Measurements from ENCODE around the gene FIS1.
"Not testable (repeated sequence)": the region's sequence is repeated elsewhere in the genome, so short reads cannot be mapped to it uniquely, and the experiment has no call there.

Gene FIS1

DNA sequence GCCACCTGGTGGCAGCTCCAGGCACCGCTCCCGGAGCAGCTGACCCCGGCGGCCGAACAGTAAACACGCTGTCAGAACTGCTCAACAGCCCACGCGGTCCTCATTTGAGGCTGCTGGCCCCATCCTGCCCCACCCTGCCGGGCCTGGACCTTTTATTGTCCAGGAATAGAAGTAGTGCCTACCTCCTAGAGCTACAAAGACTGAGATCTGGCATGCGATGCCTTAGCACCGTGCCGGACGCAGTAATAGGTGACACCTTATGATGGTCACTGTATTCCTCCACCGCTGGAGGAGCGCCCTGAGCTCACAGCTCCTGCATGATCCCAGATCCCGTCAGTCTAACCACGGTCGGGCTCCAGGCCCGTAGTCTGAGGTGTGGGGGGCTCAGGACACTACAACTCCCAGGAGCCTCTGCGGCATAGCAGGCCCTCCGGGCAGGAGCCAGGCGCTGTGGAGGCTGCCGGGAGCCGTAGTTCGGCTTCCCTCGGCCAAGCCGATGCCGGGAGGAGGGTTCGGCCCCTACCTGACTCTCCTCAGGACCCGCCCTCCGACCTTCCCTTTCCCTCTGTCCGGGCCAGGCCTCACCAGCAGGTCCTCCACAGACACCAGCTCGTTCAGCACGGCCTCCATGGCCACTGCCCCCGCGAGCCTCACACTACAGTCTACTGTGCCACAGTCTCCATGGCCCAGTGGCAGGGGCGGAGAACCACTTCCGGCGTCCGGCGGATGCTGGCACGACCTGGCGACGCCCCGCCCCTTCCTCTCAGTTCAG, at the start of gene FIS1:
FIS1 (minus strand) TSS at position 707 of the 772 bp plus-strand sequence; CDS start at position 630, 77 bp downstream.
- DNase-seq: peak; percentile 96 to 98 (median 97)

DNA sequence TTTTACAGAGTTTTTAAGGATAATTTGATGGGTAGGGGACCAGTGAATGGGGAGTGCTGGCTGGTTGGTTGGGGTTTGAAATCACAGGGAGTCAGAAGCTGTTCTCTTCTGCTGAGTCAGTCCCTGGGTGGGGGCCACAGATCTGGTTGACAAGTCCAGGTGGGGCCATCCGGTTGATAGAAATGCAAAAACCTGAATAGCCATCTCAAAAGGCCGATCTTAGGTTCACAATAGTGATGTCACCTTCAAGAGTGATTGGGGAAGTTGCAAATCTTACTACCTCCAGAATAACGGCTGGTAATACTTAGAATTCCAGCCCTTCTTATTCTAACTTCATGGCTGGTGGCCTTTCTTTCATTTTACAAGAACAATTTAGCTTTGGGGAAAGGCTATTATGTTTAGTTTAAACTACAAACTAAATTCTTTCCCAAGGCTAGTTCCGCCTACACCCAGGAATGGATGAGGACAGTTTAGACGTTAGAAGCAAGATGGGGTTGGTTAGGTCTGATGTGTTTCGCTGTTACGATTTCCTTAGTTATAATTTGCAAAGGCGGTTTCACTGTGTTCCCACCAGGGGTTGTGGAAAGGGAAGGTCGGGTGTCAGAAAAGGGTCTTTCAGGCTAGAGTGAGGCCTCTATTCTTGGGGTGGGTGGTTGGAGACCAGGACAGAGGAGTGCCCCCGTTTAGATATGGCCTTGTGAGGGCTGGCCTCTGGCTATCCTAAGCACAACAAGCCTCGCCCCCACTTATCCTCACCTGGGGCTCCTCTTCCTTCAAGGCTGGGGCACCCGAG, 49.4 kb upstream of the FIS1 start:
- no peak for DNase-seq

DNA sequence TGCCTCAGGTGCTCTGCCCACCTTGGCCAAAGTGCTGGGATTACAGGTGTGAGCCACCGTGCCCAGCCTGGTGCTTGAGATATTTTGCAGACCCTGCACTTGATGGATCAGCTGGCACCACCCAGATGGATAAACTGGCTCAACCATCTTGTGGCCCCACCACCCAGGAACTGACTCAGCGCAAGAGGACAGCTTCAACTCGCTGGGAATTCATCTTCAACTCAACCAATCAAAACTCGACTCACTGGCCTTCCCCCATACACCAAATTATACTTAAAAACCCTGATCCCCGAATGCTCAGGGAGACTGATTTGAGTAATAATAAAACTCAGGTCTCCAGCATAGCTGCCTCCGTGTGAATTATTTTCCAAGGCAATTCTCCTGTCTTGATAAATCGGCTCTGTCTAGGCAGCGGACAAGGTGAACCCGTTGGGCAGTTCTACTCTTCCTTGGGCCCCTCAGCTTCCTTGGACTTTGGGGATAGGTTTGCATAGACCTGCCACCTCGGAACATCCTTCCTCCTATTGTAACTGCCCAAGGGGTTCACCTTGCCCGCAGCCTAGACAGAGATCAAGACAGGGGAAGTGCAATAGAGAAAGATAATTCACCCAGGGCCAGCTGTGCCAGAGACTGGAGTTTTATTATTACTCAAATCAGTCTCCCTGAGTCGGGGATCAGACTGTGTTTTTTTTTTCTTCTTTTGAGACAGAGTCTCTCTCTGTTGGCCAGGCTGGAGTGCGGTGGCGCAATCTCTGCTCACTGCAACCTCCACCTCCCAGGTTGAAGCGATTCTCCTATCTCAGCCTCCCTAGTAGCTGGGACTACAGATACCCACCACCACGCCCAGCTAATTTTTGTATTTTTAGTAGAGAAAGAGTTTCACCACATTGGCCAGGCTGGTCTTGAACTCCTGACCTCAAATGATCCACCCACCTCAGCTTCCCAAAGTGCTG, 48.5 kb upstream of the FIS1 start:
- not testable (repeated sequence) for DNase-seq

DNA sequence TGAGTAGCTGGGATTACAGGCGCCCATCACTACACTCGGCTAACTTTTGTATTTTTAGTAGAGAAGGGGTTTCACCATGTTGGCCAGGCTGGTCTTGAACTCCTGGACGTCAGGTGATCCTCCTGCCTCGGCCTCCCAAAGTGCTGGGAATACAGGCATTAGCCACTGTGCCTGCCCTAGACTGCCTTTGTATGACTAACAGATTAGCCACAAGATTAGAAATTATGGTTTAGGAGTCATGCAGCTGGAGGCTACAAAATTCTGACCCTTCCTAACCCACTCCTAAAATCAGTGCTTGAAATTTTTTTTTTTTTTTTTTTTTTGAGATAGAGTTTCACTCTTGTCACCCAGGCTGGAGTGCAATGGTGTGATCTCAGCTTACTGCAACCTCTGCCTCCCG, 47.7 kb upstream of the FIS1 start:
- not testable (repeated sequence) for DNase-seq

DNA sequence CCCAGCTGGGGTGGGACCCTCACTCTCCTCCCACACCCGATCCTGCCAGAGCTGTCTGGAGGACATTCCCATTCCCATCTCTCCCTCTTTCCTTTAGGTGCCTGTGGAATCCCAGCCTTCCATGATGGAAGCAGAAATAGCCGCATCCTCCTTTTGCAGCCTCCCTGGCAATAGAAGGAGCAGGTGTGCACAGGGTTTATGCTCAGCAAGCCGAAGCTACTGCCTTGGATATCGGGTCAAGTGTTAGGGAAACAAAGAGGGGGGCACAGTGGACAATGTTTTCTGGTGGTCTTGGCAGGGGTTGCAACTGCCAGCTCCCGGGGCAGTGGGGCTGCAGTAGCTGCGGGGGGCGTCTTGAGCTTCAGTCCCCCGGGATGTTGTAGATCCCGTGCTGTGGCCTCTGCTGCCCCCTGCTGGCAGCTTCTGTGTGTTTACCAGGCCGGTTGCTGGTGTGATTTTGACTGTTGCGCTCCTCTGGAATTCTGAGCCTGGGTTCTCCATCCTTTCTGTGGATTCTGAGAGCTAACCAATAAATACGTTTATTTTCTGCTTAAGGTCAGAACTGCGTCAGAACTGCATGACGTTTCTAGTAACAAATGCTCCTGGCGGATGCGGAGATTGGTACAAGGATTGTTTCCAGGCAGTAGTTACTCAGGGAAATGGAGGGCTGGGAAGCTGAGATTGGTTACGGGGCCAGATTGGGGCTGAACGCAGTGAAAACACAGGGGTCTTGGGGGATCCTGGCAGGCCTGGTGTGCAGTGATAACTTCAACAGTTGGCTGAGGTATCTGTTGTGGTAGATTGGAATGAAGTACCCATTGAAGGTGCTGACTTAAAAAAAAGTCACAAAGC, 45.5 kb upstream of the FIS1 start:
- peak; percentile 20 to 65 (median 57) for DNase-seq

DNA sequence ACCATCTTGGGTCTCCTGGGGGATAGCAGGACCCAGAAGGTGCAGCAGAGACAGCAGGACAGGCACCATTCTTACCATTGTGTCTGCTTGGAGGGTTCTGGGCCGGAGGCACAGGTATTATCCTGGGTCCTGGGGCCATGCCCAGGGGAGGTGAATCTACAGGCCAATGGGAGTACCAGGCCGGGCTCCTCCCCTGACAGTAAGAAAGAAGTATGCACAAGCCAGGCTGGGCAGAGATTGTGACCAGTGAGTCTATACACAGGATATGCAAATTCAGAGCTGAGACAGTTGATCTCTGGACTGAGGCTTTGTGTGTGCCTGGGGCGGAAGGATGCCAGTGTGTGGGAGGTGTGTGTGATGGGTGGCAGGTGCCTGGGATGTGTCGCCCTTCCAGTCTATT, 44.8 kb upstream of the FIS1 start:
- DNase-seq: not testable (repeated sequence)

DNA sequence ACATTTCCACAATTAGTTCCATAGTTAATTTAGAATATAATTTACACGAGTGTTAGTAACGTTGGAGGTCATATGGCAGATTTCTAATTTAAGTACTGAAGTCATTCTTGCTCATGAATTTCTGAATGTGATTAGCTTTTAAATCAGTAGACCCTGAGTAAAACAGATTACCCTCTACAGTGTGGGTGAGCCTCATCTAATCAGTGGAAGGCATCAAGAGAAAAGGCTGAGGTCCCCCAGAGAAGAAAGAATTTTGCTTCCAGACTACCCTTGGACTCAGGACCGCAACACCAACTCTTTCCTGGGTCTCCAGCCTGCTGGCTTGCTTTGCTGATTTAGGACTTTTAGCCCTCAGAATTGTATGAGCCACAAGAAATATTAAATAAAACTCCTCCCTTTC, 43.6 kb upstream of the FIS1 start:
- DNase-seq: no peak

DNA sequence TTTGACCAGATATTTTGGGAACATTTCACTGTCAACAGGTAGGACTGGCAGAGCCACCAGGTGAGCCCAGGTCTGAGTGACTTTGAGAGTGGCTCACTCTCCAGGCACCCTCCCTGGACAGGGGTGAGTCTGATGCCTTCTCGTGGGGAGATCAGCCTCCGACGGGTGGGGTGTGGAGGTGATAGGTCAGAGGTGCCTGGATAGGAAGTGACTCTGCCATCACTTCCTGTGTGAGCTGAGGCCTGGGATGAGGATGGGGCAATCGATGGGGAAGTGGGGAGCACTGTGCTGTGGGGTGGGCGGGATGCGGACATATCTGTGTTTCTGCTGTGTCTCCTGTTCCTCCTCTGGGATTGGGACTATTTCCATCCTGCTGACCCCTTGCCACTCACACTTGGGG, 42.2 kb upstream of the FIS1 start:
- DNase-seq: no peak

DNA sequence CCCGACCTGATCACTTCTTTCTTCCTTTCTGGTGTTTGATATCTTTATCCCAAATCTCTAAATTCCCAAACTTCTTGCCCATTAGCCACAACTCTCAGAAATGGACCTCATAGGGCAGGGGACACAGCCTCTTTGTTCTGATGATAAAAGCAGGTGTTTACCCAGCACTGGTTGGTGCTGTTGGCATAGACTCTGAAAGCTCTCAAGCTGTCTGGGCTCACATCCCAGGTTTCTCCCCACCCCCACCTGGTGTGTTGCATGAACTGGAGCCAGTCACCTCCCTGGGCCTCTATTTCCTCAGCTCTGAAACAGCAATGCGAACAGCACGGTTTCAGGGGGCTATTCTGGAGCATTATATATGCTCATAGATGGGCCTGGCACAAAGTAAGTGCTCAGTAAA, 41.0 kb upstream of the FIS1 start:
- DNase-seq: not testable (repeated sequence)

DNA sequence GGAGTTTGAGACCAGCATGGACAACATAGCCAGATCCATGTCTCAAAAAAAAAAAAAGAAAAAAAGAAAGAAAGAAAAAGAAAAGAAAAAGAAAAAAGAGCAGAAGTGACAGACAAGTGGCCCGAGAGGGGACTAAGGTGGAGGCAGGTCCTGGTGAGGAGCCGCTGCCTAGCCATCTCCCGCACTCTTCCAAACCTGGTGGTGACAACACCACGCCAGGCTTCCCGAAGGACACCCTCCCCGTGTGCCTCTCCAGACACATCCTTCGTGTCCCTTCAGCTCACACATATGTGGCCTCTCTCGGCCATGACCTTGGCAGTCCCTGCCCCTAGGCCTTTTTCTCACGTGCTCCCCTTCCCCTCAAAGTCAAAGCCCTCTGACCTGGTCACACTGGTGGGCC, 40.3 kb upstream of the FIS1 start:
- DNase-seq: no peak

DNA sequence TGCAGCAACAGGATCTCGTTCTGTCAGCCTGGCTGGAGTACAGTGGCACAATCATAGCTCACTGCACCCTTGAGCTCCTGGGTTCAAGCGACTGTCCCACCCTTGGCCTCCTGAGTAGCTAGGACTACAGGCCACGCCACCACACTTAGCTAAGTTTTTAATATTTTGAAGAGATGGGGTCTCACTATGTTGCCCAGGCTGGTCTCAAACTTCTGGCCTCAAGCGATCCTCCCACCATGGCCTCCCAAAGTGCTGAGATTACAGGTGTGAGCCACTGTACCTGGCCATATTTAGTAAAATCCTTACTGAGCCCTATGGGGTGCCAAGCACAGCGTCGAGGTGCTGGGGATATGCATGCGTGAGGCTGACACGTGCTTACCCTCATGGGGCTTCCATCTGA, 36.0 kb upstream of the FIS1 start:
- DNase-seq: not testable (repeated sequence)

DNA sequence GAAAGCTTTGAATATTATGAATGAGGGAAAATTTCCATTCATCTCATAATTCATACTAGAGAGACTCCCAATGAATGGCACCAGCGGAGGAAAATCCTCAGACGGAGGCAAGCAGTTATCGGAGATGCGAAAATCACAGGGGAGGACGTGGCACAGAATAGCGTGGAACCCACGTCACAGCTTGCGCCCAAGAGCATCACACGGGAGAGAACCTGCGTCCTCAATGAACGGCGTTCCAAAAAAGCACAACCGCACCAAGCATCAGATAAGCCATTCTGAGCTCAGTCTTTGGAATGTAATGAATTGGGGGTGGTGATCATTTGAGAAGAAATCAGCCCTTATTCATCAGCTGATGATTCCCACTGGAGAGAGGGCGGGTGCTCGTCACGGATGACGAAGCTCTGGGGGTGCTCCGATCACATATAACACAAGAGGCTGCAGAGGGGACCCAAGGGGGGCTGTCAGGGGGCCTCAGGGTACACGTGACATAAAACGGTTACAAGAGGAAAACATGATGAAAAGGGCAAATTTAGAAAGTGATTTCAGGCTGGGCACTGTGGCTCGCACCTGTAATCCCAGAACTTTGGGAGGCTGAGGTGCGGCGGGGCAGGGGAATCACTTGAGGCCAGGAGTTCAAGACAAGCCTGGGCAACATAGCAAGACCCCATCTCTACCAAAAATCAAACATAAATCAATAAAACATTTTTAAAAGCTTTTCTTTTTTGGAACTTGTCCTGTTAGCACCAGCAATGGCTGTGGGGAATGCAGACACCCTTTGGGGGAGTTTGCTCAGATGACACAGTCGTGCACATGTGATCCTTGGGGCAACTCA, 33.8 kb upstream of the FIS1 start:
- DNase-seq: no peak

DNA sequence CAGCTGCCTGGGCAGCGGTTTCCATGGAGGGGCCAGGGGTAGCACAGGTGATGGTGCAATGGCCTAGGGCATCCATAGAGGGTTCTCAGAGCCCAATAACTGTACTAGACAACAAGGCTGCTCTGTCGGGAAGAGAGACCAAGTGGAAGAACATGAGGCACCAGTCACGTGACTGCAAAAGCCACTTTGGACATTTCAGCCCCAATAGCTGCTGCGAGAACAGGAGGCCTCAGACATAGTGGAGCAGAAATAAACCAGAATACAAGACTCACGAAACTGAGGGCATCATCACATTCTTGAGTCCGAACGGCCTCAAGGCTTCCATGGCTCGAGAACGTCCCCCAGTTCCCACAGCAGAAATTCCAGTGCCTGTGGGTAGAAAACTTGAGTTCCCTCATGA, 32.3 kb upstream of the FIS1 start:
- no peak for DNase-seq

DNA sequence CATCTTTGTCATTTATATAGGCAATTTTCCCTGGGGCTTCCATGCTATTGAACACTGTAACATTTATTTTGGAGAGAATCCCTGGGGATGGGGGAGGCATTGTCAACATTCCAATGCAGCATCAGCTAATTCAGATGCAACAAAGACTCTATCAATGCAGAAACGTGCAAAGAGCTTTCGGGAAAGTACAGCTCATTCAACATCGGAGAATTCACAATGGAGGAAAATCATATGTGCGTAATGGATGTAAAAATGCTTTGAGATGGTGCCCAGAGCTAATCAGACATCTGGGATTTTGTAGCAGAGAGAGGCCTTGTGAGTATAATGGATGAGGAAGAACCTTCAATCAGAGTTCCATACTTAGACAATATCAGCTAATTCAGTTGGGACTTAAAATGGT, 28.3 kb upstream of the FIS1 start:
- no peak for DNase-seq

DNA sequence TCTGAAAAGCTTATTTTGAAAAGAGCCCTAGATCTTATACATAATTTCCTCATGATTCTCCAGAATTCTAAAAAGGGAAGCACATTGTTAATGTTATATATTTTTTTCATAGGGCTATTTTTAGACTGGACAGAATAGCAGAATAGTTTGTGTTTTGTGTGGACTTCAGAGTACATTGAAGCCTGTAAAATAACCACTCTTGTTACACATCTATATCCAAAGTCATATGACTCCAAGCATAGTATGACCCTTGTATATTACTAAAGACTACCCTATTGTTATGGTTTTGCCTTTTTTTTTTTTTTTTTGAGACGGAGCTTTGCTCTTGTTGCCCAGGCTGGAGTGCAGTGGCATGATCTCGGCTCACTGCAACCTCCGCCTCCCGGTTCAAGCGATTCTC, 26.1 kb upstream of the FIS1 start:
- no peak for DNase-seq

DNA sequence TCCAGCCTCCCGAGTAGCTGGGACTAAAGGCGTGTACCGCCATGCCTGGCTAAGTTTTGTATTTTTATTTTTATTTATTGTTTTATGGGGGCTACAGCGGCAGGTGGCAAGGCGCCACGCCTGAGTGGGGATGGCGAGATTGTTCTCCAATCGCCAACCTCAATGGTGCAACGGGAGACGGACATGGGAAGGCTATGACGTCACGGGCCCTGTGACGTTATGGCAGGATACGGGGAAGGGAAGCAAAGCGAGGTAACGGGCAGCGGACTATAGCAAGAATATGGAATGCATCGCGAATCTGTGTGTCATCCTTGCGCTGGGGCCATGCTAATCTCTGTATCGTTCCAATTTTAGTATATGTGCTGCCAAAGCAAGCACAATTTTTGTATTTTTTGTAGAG, 24.8 kb upstream of the FIS1 start:
- DNase-seq: no peak

DNA sequence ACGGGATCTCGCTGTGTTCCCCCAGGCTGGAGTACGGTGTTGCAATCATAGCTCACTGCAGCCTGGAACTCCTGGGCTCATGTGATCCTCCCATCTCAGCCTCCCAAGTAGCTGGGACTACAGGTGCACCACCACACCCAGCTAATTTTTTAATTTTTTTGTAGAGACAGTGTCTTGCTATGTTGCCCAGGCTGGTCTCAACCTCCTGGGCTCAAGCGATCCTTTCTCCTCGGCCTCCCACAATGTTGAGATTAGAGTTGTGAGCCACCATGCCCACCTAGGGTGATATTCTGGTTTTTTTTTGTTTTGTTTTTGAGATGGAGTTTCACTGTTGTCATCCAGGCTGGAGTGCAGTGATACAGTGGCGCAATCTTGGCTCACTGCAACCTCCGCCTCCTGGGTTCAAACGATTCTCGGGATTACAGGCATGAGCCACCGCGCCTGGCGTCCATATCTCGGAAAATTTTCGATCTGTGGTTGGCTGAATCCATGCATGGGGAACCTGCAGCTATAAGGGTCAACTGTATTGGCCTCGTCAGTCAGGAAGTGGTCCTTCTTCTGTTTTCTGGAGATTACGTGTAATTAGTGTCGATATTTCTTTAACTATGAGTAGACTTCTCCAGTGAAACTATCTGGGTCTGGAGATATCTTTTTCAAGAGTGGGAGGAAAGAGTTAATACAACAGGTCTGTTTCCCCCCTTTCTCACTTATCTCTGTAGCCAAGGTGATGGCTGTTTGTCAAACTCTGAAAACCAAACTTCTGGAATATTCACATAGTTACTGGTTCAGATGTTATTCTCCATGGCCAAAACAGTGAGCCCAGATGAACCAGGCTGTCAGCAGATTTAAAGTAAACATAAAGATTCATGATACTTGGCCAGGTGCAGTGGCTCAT, 21.0 kb upstream of the FIS1 start:
- DNase-seq: no peak

DNA sequence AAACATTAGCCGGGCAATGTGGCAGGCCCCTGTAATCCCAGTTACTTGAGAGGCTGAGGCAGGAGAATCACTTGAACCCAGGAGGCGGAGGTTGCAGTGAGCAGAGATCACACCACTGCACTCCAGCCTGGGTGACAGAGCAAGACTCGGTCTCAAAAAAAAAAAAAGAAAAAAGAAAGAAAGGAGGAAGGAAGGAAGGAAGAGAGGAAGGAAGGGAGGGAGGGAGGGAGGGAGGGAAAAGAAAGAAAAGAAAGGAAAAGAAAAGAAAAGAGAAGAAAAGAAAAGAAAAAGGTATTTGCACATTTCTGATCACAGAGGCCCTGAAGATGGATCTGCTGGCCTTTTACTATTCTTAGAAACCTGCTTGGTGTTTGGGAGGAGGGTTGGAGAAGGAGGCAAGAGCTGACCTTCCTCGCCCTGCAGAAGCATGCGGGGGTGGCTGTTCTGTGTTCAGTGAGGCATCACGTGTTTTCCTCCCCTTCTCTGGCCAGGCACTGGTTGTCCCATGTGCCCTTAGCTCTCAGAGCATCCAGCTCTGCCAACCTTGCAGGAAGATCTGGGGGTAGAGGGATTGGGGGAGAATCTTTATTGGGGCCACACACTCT, 19.3 kb upstream of the FIS1 start:
- not testable (repeated sequence) for DNase-seq

DNA sequence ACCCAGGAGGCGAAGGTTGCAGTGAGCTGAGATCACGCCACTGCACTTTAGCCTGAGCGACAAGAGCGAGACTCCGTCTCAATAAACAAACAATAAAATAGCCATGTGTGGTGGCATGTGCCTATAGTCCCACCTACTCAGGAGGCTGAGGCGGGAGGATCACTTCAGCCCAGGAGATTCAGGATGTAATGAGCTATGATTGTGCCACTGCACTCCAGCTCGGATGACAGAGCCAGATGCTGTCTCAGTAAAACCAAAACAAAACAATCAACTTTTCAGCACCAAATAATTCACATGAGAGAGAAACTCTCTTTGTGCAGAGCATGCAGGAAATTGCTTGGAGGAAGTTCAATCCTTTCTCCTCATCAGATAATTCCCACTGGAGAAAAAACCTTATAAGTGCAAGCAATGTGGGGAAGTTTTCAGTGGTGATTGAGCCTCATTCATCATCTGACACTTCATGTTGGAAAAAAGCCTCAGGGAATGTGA, 13.4 kb upstream of the FIS1 start:
- DNase-seq: no peak

DNA sequence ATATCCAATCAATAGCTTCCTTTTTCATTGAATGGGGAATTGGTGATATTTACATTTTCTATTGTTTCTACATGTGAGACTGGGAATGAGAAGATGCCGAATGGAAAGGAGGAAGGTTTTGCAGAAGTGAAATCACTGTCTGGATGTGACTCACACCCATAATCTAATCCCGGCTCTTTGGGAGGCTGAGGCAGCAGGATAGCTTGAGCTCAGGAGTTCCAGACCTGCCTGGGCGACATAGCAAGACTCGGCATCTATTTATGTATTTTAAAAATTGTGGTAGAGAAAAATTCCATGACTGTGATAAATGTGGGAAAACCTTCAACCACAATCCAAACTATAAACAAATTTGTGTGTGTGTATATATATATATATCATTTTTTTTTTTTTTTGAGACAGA, 10.9 kb upstream of the FIS1 start:
- DNase-seq: no peak

All from NCI-H1417 (cell line).